Lower leg skin (tissue), 4 donors: ENCODE results near the gene ENDOV. TPM values are rescaled to one million over a fixed set of nuclear protein-coding genes. Genes with fewer than 3 reads are reported as not detected.

ENCODE experiments used
- DNase-seq, 2 donors: peaks; one replicate each; pipeline ENCODE4 v3.0.0-alpha.2; 2019; ENCODE audit warnings: low spot score in 2 of 2
- H3K4me3 ChIP-seq: fragments of 200-600 bp; sonication (generic); 2 replicates; pipeline ENCODE4 v1.5.1; 2017; ENCODE audit warnings: mild to moderate bottlenecking, low read depth; ENCODE audit not compliant: poor library complexity, severe bottlenecking
- CTCF ChIP-seq, 3 donors: fragments of 450-650 bp; IDR thresholded peaks; one replicate each; pipeline ENCODE4 v1.5.1; 2016; ENCODE audit warnings: antibody characterized with exemption in 3 of 3, mild to moderate bottlenecking in 3 of 3, moderate library complexity in 2 of 3
- POLR2A ChIP-seq, 2 donors: fragments of 450-650 bp; IDR thresholded peaks; one replicate each; pipeline ENCODE4 v1.6.1; 2016 to 2017; ENCODE audit warnings: antibody characterized with exemption in 2 of 2, mild to moderate bottlenecking in 1 of 2, moderate library complexity in 1 of 2
- WGBS, 2 donors: methylation state at CpG; one replicate each; pipeline ENCODE4 v1.1.5; 2018; 5-methylcytosine and 5-hydroxymethylcytosine counted together
- intact Hi-C: fragments of 100-400 bp; cut with DNase I; formaldehyde crosslinking; loops from one replicate; pipeline ENCODE4 v1.15.0; 2023; ENCODE audit warnings: low total_unique reads
- total RNA-seq, 4 donors: library from RNA; depleted of rRNA; stranded (reverse); fragments of >200 nt; gene quantifications; one replicate each; pipeline ENCODE4 v1.1.0, GENCODE V29; 2016

Gene ENDOV
- total RNA-seq, 4 donors from 2014 or later: 13.7 to 26.8 (median 21.3) TPM

- DNase-seq: no peak
- WGBS, 2 donors: 59 to 70% methylated on average over 8 of the region's 8 CpGs
- intact Hi-C loops: no loop called here
- no peak overlapping the region for H3K4me3 ChIP-seq
- TF ChIP-seq CTCF (IDR thresholded peaks at IDR 0.05) (no peak), POLR2A (IDR thresholded peaks at IDR 0.05) (no peak)
Measured at GRCh38 chr17:80460429-80460834, 45.5 kb downstream of the ENDOV start.

DNA sequence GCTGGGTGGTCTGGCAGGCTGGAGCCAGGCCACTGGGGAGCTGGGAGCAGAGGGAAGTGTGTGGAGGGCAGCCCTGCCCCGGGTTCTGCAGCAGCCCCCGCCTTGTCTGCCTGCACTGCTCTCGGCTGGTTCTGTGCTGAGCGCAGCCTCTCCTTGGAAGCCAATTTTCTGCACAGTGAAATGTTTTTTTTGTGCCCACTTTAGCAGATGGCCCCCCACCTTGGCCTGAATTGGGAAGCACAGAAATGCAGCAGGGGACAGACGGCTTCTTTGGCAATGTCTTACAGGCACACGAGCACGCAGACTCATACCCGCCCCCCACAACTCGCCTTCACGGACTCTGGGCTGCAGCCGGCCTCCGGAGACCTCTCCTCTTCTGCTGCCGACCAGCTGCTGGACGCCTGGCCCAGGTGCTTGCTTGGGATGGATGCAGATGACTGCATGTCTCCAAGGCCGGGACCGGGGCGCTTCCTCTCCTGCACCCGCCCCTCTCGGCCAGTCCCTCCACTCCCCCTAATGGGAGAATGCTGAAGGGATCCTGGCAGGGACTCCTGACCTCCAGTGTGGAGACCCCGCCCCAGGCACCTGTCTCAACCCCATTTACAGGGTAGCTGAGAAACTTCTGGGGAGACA, 46.7 kb downstream of the ENDOV start:
- DNase-seq: no peak
- TF ChIP-seq CTCF (IDR thresholded peaks at IDR 0.05) (no peak), POLR2A (IDR thresholded peaks at IDR 0.05) (no peak)
- WGBS, 2 donors: 69 to 72% methylated on average over 20 of the region's 20 CpGs
- intact Hi-C loops: no loop called here
- no peak overlapping the region for H3K4me3 ChIP-seq

DNA sequence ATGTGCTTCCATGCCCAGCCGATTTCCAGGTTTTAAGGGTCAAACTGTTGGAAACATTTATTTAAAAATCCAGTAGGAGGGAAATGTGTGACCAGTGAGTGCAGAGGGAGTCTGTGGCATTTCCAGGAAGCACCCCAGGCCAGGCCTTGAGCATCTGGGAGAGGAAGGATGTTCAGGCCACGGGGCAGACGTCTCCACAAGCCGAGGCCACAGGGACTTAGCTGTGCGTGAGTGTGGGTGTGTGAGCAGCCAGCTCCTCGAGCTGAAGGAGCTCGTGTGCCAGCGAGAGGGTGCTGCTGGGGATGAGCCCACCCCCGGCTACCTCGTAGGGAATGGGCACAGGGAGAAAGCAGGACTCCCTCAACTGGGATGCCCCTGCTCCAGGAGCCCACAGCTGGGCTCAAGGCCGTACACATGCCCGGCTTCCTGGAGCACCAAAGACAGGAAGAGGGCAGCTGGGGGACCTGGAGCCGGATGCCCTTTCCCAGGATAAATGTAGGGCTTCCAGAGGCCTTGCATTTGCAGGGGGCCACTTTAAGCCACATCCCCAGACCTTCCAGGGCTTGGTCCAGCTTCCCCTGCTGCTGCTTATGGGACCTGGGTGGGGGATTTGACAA, 48.9 kb downstream of the ENDOV start:
- DNase-seq: no peak
- intact Hi-C loops: no loop called here
- 73 to 74% methylated on average over 12 to 13 of the region's 13 CpGs for WGBS, 2 donors
- H3K4me3 ChIP-seq: no peak overlapping the region
- TF ChIP-seq POLR2A (IDR thresholded peaks at IDR 0.05): no peak
- no peak for TF ChIP-seq CTCF (IDR thresholded peaks at IDR 0.05)

DNA sequence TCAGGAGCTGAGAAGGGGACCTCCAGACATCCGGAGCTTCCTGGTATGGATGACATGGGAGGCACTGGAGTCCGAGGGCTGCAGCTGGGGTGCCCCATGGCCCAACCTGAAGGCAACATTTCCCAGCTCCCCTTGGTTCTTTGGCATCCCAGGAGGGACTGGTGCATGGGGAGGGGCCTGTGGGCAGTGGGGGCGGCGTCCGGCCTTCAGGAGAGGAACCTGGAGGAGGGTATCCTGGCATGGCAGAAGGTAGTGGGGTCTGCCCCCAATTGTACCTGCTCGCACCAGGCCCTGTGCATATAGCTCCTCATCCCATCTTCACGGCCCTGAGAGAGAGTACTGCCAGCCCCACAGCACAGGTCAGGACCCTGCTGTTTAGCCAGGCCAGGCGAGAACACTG, 49.5 kb downstream of the ENDOV start:
- 61 to 86% methylated on average over 5 to 8 of the region's 8 CpGs for whole genome bisulfite sequencing, 2 donors
- TF ChIP-seq CTCF (IDR thresholded peaks at IDR 0.05) (no peak), POLR2A (IDR thresholded peaks at IDR 0.05) (no peak)
- intact Hi-C loops: no loop called here
- no peak overlapping the region for H3K4me3 ChIP-seq
- DNase-seq: no peak

DNA sequence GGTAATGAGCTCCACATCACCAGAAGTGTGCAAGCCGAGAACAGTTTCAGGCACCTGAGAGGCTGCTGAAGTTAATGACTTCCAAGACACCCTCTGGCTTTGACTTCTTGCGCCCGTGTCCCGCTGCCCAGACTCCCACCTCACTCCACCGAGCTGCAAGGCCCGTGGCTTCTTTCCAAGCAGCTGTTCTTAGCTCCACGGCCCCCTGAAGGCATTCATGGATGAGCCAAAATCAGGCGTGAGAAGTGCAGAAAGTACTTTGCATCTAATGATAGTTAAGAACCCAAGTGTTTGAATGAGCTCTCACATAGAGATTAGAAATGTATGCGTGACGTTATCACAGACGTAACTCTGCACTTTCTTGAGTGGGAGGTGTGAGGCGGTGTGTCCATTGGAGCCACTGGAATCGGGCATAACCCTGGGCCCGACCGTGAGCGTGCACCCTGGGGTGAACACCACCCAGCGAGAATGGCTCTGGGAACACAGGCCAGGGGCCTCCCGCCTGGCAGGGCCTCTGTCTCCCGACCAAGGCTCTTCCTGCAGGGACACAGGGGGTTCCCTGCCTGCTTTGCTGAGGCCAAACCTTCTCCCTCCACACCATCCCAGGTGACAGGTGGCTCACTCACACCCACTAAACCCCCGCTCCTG, 50.5 kb downstream of the ENDOV start:
- intact Hi-C loops: no loop called here
- WGBS, 2 donors: 65 to 74% methylated on average over 20 of the region's 20 CpGs
- TF ChIP-seq POLR2A (IDR thresholded peaks at IDR 0.05) (no peak), CTCF (IDR thresholded peaks at IDR 0.05) (no peak)

More for the DNA sequence above, 50.5 kb downstream of the ENDOV start:
- no peak overlapping the region for H3K4me3 ChIP-seq
- DNase-seq: no peak
